GM10248 (cell line): ENCODE results near the gene FDPS.

Experiments
- CTCF ChIA-PET: fragments of 300-600 bp; sonication (Branson Sonifier 250); formaldehyde crosslinking; extraction: SDS; loops from one replicate; lab custom pipeline; 2021; ENCODE audit warnings: antibody characterized with exemption; lab: Yijun Ruan, JAX
- POLR2A ChIA-PET: fragments of 350-650 bp; sonication (Branson Sonifier 250); formaldehyde crosslinking; extraction: SDS; loops from one replicate; lab custom pipeline; 2020; ENCODE audit warnings: antibody characterized with exemption; lab: Yijun Ruan, JAX
- DNase-seq: peaks from one replicate; pipeline ENCODE4 v3.0.0; 2012; ENCODE audit errors: extremely low spot score
- TF ChIP-seq, protein P1 (sequence below): IDR thresholded peaks from 2 replicates; pipeline ENCODE4 v1.5.1; 2012; ENCODE audit warnings: mild to moderate bottlenecking, low read depth; ENCODE audit errors: extremely low read depth, missing control alignments, control extremely low read depth

The FDPS gene

DNA sequence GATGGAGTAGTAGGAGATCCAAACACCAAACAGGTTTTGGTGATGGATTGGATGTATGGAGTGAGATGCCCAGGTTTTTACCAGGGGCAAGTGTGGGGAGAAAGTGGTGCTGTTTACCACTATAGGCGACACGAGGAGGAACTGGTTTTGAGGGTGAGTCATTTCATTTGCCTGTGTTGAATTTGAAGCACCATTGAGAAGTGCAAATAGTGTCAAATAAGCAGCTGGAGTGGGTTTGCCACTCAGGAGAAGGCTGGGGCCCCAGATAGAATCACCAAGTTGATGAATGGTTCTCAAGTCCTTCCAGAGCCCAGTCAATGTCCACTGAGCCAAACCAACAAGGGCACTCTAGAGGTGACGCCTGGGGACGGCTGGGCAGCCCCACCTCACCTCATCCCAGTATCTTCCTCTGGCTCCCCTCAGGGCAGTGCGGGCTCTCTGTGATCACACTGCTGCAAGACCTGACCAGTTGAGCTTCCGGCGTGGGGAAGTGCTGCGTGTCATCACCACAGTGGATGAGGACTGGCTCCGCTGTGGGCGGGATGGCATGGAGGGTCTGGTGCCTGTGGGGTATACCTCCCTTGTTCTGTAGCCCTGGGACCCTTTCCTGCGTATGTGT, 21.4 kb downstream of the FDPS start:
- ChIA-PET CTCF (interaction anchor here (1.0 to 10.7 kb wide), 2 partner anchors 9 to 81 kb away, joined by 5 to 150 read pairs; no protein-coding TSS in a partner anchor), POLR2A (no interaction called here)
- DNase-seq, result no peak
- TF ChIP-seq, protein P1, sequence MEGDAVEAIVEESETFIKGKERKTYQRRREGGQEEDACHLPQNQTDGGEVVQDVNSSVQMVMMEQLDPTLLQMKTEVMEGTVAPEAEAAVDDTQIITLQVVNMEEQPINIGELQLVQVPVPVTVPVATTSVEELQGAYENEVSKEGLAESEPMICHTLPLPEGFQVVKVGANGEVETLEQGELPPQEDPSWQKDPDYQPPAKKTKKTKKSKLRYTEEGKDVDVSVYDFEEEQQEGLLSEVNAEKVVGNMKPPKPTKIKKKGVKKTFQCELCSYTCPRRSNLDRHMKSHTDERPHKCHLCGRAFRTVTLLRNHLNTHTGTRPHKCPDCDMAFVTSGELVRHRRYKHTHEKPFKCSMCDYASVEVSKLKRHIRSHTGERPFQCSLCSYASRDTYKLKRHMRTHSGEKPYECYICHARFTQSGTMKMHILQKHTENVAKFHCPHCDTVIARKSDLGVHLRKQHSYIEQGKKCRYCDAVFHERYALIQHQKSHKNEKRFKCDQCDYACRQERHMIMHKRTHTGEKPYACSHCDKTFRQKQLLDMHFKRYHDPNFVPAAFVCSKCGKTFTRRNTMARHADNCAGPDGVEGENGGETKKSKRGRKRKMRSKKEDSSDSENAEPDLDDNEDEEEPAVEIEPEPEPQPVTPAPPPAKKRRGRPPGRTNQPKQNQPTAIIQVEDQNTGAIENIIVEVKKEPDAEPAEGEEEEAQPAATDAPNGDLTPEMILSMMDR, result no peak

DNA sequence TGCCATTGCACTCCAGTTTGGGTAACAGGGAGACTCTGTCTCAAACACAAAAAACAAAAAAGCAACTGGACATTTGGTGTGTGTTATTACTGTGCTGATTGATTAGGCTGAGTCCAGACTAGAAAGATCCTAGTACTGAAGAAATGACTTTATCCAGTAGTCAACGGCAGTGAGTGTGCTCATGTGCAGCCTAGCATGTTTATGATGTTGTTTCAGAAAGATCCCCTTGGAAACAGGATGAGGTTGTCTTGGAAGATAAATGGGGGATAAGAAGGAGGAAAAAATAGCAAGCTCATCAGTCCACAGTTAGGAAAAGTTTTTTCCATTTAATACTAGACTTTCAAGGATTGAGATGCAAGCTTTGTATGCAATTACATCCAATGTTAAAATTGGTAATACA, 26.3 kb downstream of the FDPS start:
- TF ChIP-seq, protein P1, result no peak
- ChIA-PET CTCF (interaction anchor here (0.9 to 2.0 kb wide), 3 partner anchors 11 to 169 kb away, joined by 4 to 5 read pairs (median 4); no protein-coding TSS in a partner anchor), POLR2A (interaction anchor here (0.6 kb wide), 1 partner anchor 505 kb away, joined by 5 read pairs; no protein-coding TSS in a partner anchor)
- DNase-seq, result no peak

DNA sequence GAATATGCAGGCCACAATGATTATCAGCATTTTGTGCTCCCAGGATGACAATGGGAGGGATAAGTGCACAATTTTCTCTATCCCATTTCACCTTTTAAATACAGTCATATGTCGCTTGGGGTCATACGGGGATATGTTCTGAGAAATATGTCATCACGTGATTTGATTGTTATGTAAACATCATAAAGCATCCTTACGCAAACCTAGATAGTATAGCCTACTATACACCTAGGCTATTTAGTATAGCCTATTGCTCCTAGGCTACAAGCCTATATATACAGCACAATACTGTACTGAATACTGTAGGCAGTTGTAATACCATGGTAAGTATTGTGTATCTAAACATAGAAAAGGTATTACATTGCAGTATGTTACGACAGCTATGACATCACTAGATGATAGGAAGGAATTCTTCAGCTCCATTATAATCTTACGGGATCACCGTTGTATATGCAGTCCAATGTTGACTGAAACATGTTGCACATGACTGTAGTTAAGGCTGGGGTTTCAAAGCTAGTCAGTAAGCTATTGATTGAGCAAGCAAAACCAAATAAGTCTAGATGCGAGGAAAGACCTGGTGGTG, 30.9 kb downstream of the FDPS start:
- DNase-seq, result no peak
- CTCF ChIA-PET, result interaction anchor here (1.3 to 3.7 kb wide), 5 partner anchors 10 to 88 kb away, joined by 3 to 13 read pairs (median 5); partner anchors contain the start of gene HCN3
- POLR2A ChIA-PET, result no interaction called here
- TF ChIP-seq, protein P1, result no peak

DNA sequence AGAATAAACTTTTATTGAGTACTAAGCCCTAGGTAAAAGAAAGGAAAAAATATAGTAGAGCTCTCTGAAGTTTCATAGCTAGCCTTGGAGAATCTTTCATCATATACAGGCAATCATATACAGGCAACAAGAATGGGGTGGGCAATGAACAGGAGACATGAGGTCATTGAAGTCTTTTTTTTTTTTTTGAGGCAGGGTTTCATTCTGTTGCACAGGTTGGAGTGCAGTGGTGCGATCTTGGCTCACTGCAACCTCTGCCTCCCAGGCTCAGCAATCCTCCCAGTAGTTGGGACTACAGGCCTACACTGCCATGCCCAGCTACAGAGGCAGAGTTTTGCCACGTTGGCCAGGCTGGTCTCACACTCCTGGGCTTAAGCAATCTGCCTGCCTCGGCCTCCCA, 34.2 kb downstream of the FDPS start:
- TF ChIP-seq, protein P1, result no peak
- no peak for DNase-seq
- CTCF ChIA-PET, result interaction anchor here (1.0 to 2.5 kb wide), 3 partner anchors 19 to 92 kb away, joined by 3 to 16 read pairs (median 3); partner anchors contain the start of gene FDPS
- POLR2A ChIA-PET, result no interaction called here

DNA sequence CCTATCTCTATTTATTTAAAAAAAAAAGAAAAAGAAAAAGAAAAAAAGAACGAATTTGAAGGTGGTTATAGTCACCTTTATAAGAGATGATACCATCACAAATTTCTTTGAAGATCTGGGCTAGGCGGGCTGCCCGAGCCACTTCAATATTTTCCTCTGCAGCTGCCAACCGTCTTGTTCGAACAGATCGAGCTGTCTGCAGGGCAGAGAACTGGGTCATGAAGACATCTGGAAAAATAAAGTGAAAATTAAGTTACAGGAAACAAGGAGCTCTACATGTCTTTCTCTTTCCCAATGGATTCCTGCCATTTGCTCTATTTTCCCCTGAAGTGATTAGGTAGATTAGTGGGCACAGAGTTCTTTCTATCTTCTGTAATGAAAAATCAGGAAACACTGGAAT, 44.0 kb downstream of the FDPS start:
- ChIA-PET POLR2A (no interaction called here), CTCF (interaction anchor here (1.3 kb wide), 1 partner anchor 218 kb away, joined by 3 read pairs; no protein-coding TSS in a partner anchor)

DNA sequence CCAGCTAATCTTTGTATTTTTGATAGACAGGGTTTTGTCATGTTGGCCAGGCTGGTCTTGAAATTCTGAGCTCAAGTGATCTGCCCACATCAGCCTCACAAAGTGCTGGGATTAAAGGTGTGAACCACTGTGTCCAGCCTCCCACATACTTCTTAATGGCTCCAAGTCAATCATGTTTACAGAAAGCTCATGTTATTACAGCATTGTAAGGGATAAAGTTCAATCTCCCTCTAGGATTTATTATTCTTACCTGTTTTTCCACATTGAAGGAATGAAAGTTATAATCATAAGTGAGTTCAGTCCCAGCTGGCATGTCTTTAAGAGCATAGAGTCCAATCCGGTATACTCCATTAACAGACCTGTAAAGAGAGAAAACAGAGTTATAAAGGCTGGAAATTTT, 51.4 kb downstream of the FDPS start:
- DNase-seq, result no peak
- POLR2A ChIA-PET, result interaction anchor here (0.7 kb wide), 1 partner anchor 706 kb away, joined by 3 read pairs; no protein-coding TSS in a partner anchor
- TF ChIP-seq, protein P1, result no peak
- CTCF ChIA-PET, result interaction anchor here (1.3 to 1.5 kb wide), 3 partner anchors 12 to 110 kb away, joined by 3 to 4 read pairs (median 4); no protein-coding TSS in a partner anchor

More for the DNA sequence above, 44.0 kb downstream of the FDPS start:
- TF ChIP-seq, protein P1, result no peak
- no peak for DNase-seq
